GM21576 (cell line): Measurements from ENCODE around the gene SLC35B2.

Experiments
- ATAC-seq: cut with Tn5 transposase; IDR thresholded peaks from one replicate; pipeline ENCODE4 v1.9.1; 2021; ENCODE audit warnings: mild to moderate bottlenecking, moderate library complexity; ENCODE audit not compliant: unreplicated experiment

SLC35B2 gene, protein sequence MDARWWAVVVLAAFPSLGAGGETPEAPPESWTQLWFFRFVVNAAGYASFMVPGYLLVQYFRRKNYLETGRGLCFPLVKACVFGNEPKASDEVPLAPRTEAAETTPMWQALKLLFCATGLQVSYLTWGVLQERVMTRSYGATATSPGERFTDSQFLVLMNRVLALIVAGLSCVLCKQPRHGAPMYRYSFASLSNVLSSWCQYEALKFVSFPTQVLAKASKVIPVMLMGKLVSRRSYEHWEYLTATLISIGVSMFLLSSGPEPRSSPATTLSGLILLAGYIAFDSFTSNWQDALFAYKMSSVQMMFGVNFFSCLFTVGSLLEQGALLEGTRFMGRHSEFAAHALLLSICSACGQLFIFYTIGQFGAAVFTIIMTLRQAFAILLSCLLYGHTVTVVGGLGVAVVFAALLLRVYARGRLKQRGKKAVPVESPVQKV

DNA sequence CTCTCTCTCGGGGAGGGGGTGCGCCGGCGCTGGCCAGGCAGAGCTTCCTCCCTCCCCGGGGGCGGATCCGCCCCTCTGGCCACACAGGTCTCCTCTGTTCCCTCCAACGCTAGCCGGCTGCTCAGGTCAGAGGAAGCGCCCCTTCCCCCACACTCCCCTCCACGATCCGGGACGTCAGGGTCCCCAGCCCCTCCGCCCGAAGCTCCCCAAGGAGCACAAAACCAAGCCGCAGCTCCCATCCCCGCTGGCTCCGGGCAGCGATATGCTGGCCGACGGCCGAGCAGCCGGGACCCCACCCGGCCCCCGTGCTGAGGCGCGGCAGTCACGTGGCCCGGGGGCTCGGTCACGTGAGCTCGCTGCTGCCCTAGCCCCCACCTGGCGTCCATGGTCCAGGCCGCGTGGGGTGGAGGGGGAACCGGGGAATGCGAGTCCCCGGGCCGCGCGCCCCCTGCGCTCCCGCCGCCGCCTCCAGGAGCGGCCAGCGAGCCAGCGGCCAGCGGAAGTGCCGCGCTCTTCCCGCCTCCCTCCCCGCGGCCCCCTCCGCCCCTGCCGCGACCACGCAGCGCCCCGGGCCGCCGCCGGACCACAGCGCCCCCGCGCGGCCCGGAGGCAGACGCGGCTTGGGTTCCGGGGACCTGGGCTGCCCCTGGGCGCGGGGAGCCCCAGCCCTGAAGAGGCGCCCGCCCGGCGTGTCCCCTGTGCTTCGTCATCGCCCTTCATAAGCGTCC is at the start of gene SLC35B2:
Gene SLC35B2 (minus strand): TSS at position 504 of the 728 bp plus-strand sequence. CDS start 118 bp downstream, at position 386.
- peak; percentile 40 for ATAC-seq

DNA sequence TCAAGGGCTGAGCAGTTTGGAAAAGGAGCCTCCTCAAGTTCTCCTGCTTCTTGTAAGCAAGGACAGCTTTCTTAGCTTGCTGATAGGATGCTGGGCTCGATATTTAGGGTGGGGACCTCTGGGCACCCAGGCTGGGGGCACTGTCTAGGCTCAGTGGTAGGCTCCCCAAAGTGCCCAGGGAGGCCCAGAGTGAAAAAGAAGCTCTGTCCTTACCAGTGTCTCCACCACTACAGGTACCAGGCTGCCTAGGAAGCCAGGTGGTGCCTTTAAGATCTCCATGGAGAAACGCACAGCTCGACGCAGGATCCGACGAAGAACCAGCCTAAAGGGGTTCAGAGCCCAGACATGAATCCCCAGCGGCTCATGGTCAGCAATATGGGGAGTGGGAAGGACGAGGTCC is 49.4 kb upstream of the SLC35B2 start:
- no peak for ATAC-seq

DNA sequence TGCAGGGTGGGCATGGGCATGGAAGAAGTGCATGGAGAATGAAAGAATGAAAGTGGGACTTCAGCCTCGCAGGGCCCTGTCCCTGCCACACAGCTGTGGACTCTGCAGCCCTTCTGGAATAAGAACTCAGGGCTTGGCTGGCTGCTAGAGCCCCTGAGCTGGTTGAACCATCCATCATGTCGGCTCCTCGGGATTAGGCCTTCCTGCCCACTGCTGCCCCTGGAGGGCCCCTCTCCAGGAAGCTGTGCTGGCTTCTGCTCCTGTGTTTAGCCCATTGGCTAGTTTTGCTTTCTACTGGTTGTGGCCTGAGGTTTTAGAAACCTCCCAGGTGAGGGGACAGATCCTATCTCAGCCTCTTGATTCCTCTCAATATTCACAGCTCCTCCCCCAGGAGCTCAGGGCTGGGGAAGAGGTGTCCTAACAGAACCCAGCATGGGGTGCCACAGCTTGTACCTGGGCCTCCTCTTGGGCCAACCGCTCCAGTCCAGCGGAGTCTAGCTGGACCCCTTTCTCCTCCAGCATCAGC is 47.9 kb upstream of the SLC35B2 start:
- no peak for ATAC-seq

DNA sequence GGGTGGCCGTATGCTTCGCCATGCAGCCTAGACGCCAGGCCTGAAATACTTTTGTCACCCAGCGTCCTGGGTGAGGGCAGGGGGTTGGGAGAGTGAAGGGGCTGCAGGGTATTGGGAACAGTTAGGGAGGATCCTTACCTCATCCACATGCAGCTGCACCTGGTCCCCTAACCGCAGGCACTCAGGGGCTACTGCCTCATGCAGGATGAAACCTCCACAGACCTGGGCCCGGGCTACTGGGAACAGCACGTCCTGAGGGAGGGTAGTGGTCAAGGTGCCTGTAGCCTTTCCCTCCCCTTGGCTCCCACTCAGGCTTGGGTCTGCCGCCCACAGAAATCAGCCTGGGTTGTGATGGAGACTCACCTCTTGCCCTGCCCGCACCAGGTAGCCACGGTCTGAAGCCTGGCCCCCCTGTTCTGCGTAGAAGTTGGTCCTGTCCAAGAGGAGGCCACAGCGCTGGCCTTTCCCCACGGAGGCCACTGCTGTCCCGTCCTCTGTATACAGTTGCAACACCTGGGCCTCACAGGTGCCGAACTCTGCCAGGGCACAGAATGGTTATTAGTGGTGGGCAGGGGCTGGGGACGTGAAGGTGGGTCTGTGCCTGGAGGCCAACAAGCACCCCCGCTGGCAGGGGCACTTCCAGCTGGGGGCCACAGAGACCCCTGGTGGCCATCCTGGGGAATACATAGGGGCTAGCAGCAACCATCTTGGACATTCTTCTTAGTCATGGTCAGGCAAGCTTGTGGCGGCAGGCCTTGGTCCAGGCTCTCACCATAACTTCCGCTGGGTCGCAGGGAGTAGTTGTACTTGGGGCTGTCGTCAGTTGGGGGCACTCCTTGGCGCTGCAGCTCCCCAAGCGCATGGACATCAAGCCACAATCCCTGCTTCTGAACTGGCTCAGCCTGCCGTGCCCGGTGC is 47.2 kb upstream of the SLC35B2 start:
- ATAC-seq = no peak

DNA sequence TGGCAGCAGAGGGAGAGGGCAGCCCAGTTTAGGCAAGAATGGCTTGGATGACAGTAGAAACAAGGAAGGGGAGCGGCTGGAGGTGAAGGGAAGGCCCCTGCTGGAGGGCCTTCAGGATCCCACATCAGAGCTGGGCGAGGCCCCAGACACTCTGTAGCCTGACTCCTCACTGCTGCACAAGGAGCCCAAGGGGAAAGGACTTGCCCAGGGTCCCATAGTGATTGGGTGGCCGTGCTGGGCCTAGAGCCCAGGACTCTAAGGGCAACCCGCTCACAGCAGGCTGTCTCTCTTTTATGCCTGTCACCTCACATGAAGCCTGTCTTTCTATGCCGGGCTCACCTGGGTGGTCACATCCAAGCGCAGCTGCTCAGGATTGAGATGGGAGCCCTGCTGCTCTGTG is 46.5 kb upstream of the SLC35B2 start:
- no peak for ATAC-seq

DNA sequence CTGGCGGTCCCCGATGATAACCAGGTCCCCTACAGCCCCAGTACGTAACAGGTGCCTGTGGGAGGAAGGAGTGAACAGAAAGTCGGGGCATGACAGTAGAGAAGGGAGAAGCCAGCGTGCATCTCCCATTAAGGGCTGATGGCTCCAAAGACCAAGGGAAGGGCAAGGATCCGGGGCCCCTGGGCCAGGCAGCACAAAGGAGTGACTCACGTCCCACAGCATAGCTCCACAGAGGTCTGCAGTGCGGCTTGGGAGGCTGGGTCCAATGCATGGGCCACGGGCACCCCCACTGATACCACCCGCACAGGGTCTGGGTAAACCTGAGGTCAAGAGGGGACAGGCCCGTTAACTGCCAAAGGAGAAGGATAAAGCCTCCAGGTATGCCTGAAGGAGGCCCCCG is 45.5 kb upstream of the SLC35B2 start:
- no peak for ATAC-seq

DNA sequence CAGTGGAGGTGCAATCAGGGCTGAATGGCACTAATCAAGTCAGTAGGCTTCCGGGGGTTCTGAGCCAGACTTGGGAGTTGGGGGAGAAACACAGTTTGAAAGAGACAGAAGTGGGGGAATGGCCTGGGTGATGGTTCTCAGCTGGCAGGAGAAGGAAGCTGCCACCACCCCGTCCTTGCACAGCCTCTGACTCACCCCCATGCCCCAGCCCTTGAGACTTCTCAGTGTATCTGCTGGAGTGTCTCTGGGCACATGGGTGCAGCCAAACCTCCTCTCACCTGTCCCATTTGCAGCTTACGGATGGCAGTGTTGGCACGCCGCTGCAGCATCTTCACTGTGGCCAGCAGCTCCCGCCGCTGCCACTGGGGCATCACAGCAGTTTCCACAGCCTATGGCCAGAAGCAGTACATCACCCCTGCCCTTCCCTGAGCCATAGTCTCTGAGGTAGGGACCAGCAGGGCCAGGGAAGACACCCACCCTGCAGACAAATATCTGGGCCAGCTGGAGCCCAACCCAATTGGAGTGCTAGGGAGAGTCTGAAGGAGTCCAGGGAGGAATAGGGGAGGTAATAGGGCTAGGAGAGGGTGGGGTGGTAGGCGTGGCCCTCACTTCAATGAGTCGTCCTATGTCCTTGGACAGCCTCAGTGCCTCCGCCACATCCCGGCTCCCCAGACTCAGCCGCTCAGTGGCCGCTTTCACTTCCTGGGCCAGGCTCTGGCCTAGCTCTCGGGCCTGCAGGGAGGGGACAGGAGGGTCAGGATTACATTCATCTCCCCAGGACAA is 44.6 kb upstream of the SLC35B2 start:
- no peak for ATAC-seq

DNA sequence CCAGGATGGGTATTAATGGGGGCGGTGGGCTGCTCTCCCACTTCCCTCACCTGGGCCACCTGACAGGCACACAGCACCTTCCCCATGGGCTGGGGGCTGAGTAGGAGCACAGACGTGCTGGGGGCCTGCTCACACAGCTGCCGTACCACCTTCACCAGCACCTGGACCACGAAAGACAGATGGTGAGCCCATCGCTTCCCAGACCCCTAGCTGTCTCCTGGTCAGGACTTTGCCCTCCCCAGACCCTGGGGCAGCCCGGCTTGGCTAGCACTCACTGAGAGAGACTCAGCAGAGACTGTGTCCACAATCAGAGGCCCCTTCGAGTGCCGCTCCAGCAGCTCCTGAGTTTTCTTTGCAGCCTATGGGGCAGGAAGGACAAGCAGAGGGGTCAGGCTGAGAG is 43.8 kb upstream of the SLC35B2 start:
- ATAC-seq = no peak

DNA sequence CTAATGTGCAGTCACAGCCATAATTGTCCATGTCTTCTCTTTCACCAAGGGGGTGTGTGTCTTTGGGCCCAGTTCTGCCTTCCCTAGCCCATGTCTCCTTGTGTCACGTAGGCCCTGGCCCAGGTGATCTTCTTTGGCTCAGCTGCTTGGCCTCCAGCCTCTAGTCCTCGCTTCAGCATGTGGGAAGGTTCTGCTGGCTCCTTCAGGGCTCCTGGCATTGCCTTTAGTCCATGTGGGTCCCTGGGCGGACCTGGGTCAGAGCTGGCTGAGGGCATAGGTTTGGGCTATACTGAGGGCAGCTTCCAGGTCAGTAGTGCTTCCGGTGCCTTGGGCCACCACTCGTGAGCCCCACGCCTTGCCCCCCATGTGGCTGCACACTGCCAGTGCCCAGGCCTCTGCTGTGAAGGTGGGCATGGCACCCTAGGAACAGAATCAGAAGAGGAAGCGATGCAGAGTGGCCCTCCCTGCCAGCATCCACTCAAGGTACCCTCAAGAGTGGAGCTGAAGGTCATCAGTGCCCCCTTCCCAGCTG is 43.0 kb upstream of the SLC35B2 start:
- ATAC-seq = no peak

DNA sequence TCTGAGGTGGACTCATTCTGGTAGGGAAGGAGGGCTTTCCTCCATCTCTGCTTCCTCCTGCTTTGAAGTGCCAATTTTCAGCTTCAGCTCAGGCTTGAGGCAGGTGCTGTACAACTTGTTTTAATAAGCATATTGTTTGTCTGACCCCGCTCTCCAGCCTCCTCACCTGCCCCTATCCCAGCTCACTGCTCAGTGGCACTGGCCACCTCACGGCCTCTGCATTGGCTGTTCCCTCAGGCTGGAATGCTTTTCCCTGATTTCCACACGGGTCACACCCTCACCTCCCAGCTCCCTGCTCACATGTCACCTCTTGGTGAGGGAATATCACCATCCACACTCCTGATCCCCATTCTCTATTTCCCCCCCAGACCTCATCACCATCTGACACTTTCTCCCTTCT is 41.5 kb upstream of the SLC35B2 start:
- no peak for ATAC-seq

DNA sequence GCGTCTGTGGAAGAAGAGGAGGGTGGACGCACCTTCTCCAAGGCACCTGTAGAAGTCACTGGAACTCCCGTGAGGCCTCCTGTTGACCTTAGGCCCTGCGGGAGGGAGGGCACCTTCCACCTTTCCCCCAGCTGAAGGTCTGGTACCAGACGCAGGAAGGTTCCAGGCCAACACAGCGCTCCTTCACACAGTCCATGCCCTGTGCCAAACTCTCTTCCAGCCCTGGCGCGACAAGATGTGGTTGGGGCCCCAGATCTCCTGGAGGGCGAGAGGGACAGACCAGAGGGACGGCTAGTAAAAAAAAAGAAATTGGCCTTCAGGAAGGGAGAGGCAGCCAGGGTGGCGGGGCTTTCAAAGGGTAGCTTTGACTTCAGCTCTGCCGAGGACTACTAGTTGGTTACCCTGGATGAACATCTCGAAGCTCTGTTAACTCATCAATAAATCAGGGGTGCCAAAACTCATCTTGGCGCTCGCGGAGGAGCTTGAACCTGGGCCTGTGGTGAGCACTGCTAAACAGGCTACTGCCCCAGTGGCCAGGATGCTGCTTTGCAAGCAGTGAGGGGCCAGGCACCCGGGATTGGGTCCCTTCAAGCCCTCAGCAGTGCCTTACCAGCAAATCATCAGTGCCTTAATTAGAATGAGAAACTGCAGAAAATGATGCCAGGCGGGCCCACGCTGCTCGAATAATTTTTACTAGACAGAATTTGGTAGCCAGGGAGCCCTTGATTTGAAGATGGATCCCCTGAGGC is 40.9 kb upstream of the SLC35B2 start:
- ATAC-seq = no peak

DNA sequence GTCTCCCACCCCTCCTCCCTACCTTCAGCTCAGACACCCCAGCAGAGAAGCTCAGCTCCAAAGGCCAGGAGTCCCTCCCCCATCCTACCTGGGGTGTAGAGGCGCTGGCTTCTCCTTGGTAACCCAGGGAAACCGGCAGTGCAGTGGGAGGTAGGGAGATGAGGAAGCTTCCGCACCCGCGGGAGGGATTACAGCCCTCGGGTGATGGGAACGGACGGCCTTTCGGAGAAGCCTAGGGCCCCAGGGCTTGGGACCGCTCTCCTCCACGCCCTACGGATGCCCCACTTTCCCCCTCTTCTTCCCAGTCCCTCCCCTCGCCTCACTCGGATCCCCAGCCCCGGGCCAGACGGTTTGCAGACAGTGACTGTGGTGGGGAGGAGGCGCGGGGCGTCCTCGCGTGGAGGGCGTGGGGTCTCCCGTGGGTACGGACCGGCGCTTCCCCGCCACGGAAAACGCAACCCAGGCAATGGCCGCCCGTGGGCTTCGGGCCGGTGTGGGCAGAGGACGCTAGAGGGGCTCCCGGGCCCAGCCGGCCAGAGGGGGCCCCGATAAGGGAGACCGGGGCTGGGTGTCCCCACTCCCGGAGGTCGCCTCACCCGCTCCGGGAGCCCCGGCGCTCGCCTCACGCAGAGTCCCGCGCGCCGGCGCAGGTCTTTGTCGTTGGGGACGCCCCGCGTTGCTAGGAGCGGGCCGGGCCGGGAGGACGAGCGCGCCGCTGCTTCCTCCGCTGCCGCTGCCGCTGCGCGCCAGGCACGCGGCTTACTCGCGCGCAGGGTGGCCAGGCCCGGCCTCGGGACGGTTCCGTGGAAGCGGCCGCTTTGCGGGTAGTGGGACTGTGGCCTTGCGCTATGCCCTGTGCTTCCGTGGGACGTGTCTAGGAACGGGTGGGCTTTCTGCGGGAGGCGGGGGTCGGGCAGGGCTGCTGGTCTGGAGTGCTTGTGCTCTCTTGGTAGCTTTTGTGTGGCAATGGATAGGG is 40.0 kb upstream of the SLC35B2 start:
- no peak for ATAC-seq

DNA sequence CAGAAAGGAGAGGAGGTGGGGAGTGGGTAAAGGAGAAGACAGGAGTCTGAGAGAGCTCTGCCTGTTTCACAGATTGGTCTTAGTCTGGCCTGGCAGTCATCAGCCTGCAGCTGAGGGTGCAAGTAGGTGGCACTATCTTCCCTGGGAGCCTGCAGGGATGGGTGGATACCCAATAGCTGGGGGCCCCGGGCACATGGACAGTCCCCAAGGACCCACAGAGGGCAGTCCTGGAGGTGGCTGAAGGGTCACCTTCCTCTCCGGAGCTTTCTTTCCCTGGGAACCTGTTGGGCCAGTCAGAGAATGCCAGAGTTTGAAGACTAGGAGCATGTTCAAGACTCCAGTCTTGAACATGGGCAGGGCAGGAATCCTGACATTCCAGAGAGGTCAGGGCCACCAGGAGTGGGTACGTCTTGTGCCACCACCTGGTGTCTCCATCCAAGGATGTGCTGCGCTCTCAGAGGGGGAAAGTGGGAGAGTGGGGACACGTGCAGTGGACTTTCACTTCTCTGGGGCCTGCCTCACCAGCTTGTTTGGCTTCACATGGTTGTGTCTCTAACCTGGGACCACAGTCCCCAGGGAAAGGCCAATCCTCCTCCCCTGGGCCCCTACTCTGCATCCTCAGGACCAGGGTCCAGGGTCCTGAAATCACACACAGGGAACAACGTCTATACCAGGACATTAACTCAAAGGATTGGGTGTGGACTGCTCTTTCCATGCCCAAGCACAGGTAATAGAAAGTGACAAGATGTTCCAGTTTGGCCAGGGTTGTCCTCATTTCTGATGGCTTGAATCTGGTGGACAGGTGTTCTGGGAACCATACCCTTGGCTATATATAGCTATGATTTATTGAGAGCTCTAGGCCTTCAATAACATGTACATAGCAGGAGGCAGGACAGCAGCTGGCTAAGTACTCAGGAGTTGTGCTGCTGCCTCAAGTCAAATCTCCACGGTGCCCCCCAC is 37.8 kb upstream of the SLC35B2 start:
- no peak for ATAC-seq

DNA sequence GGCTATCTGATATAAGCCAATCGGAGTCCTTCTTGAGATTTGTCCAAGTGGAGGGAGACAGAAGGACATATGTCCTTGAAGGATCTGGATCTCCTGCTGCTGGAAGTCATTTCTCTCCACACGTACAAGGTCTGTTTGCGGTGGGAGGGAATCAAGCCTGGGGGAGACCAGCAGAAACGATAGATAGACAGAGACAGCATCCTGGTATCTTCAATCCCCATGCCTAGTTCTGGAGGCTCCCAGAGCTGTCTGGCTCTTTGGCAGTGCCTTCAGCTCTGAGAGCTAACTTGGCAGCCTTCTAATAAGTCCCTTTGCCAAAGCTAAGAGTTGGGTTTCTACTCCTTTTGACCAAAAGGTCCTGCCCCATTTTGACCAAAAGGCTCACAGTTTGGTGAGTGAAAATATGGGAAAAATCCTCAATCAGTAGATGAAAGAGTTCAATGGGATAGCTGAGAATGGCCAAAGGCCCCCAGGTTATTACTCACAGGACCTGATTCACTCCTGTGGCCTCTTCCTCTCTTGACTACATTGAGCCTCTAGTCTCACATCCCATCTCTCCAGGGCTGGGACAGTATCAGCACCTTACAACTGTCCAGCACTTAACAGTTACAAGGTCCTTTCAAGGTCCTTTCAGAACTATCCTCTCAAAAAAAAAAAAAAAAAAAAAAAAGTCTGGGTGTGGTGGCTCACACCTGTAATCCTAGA is 35.5 kb upstream of the SLC35B2 start:
- ATAC-seq = no peak

DNA sequence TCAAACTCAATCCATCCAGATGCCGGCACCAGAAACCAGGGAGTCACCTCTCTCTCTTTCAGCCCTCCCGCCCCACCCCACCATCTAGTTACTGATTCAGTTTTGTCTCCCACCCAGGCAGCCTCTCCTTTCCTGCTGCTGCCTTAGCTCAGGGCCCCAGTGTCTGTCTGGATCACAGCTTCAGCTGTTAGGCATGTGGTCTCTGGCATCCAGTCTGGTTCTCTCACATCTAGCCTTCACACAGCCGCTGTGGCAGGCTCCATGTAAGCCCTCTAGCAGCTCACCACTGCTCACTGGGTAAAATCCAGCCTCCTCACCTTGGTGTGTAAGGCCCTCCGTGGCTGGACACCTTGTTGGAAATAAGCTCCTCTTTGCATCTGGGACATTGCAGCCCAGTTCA is 34.5 kb upstream of the SLC35B2 start:
- no peak for ATAC-seq

DNA sequence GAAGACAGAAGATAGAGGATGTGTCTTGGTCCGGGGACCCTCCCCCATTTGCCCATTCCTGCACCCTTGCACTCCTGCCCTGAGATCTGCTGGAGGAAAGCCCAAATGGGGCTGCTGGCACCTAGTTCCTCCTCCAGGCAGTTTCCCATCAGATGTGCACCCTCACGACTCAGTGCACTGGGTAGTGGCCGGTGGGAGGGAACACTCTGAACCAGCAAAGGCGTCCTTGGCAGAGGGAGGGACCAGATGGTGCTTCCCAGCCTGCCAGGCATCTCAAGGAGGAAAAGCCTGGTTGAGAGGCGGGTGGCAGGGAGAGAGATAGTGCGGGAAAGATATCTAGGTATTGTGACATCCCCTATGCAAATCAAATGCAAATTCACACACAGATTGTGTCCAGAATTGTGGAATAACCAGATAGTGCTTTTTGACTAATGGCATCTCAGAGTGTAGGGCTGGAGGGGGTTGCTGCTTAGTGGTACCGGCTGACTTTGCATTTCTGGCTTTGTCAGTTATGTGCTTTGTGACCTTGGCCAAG is 32.5 kb upstream of the SLC35B2 start:
- ATAC-seq = no peak
